ENCODE data around the gene PRKAG3. TPM values are rescaled to one million over a fixed set of nuclear protein-coding genes. Genes with fewer than 3 reads are reported as not detected.

PRKAG3 gene
- total and polyA plus RNA-seq, 2 experiments from 2014 or later: not detected

DNA sequence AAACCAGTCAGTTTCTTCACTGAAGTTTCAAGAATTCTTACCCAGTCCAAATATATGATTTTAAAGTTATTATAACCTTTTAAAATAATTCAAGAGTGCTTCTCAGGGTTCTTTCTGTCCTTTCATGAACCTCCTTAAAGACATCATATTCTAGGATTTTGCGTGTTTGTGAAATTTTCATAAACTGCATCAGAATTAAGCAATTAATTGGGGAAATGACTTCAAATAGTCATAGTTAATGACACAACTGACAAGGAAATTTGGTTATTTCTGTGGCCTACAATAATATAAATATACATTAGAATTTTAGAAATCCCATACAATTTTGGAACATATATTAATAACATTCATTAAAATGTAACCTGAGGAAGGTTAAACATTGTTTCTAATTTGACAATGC lies 39.2 kb downstream of the PRKAG3 start (continued):
- TF ChIP-seq, protein P1, sequence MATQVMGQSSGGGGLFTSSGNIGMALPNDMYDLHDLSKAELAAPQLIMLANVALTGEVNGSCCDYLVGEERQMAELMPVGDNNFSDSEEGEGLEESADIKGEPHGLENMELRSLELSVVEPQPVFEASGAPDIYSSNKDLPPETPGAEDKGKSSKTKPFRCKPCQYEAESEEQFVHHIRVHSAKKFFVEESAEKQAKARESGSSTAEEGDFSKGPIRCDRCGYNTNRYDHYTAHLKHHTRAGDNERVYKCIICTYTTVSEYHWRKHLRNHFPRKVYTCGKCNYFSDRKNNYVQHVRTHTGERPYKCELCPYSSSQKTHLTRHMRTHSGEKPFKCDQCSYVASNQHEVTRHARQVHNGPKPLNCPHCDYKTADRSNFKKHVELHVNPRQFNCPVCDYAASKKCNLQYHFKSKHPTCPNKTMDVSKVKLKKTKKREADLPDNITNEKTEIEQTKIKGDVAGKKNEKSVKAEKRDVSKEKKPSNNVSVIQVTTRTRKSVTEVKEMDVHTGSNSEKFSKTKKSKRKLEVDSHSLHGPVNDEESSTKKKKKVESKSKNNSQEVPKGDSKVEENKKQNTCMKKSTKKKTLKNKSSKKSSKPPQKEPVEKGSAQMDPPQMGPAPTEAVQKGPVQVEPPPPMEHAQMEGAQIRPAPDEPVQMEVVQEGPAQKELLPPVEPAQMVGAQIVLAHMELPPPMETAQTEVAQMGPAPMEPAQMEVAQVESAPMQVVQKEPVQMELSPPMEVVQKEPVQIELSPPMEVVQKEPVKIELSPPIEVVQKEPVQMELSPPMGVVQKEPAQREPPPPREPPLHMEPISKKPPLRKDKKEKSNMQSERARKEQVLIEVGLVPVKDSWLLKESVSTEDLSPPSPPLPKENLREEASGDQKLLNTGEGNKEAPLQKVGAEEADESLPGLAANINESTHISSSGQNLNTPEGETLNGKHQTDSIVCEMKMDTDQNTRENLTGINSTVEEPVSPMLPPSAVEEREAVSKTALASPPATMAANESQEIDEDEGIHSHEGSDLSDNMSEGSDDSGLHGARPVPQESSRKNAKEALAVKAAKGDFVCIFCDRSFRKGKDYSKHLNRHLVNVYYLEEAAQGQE (IDR thresholded peaks at IDR 0.05; ENCODE audit: unreplicated experiment): no peak
- TF ChIP-seq ZNF114 (CRISPR knock-in tag; IDR thresholded peaks at IDR 0.05) (no peak), EZH2 (IDR thresholded peaks at IDR 0.05; ENCODE audit: low read depth, unreplicated experiment) (no peak), POLR2AphosphoS5 (IDR thresholded peaks at IDR 0.05; ENCODE audit: low read depth) (no peak), ZNF331 (CRISPR knock-in tag; IDR thresholded peaks at IDR 0.05; ENCODE audit: low read depth) (no peak), NANOG (IDR thresholded peaks at IDR 0.05; ENCODE audit: borderline replicate concordance) (no peak)
- TF ChIP-seq, protein P2, sequence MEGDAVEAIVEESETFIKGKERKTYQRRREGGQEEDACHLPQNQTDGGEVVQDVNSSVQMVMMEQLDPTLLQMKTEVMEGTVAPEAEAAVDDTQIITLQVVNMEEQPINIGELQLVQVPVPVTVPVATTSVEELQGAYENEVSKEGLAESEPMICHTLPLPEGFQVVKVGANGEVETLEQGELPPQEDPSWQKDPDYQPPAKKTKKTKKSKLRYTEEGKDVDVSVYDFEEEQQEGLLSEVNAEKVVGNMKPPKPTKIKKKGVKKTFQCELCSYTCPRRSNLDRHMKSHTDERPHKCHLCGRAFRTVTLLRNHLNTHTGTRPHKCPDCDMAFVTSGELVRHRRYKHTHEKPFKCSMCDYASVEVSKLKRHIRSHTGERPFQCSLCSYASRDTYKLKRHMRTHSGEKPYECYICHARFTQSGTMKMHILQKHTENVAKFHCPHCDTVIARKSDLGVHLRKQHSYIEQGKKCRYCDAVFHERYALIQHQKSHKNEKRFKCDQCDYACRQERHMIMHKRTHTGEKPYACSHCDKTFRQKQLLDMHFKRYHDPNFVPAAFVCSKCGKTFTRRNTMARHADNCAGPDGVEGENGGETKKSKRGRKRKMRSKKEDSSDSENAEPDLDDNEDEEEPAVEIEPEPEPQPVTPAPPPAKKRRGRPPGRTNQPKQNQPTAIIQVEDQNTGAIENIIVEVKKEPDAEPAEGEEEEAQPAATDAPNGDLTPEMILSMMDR (conservative IDR thresholded peaks at IDR 0.05; ENCODE audit: low read depth in 2 of 2): no peak
- TF ChIP-seq, protein P3, sequence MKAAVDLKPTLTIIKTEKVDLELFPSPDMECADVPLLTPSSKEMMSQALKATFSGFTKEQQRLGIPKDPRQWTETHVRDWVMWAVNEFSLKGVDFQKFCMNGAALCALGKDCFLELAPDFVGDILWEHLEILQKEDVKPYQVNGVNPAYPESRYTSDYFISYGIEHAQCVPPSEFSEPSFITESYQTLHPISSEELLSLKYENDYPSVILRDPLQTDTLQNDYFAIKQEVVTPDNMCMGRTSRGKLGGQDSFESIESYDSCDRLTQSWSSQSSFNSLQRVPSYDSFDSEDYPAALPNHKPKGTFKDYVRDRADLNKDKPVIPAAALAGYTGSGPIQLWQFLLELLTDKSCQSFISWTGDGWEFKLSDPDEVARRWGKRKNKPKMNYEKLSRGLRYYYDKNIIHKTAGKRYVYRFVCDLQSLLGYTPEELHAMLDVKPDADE (IDR thresholded peaks at IDR 0.05): no peak

- Histone ChIP-seq H3K27me3 (ENCODE audit: insufficient read depth) (peaks cover 15% of the 10 kb centered on the region; the same call in 1 of the 2 replicates), H3K36me3 (ENCODE audit: insufficient read depth) (no peaks in the 10 kb centered on the region), H4K20me1 (replicated peaks; ENCODE audit: insufficient read depth) (no peaks in the 10 kb centered on the region; the same call in 1 of the 2 replicates), H3K4me1 (ENCODE audit: insufficient read depth) (no peaks in the 10 kb centered on the region), H2AFZ (no peak overlapping the region), H3K27ac (ENCODE audit: low read depth) (no peak overlapping the region), H3F3A (replicated peaks; ENCODE audit: low read depth) (no peaks in the 10 kb centered on the region), H3K79me2 (replicated peaks; ENCODE audit: insufficient read depth) (no peaks in the 10 kb centered on the region), H3K4me2 (no peak overlapping the region), H3K9me2 (ENCODE audit: insufficient read depth) (no peaks in the 10 kb centered on the region), H3K4me3 (no peak overlapping the region)
- ATAC-seq (no peak), DNase-seq (ENCODE audit: low spot score) (no peak)
- Mint-ChIP-seq H3K27ac (no peak overlapping the region), H3K4me3 (no peak overlapping the region), H3K27me3 (ENCODE audit: insufficient read depth, low read depth, poor library complexity) (peaks cover 2% of the 10 kb centered on the region), H3K9me3 (no peaks in the 10 kb centered on the region), H3K4me1 (no peaks in the 10 kb centered on the region), H3K36me3 (ENCODE audit: low read depth) (no peaks in the 10 kb centered on the region)
- TF ChIP-seq ZNF462 (CRISPR knock-in tag; IDR thresholded peaks at IDR 0.05) (no peak), STAT1 (IDR thresholded peaks at IDR 0.05; ENCODE audit: unreplicated experiment) (no peak), EZH2phosphoT487 (IDR thresholded peaks at IDR 0.05; ENCODE audit: unreplicated experiment) (no peak)
Measured at GRCh38 chr2:218788529-218789255, 42.9 kb downstream of the PRKAG3 start.
